CD4-positive, alpha-beta memory T cell (primary cell): Measurements from ENCODE around the gene STAT1. TPM values are rescaled to one million over a fixed set of nuclear protein-coding genes. Genes with fewer than 3 reads are reported as not detected.

Experiments used
- CTCF ChIA-PET: fragments of 350-600 bp; sonication (Branson Sonifier 250); formaldehyde crosslinking; loops from one replicate; lab custom pipeline; 2021; ENCODE audit warnings: inconsistent platforms; ENCODE audit not compliant: partially characterized antibody; lab: Charles Lee
- POLR2A ChIA-PET: fragments of 350-600 bp; sonication (Branson Sonifier 250); formaldehyde crosslinking; loops from one replicate; lab custom pipeline; 2021; ENCODE audit not compliant: partially characterized antibody; lab: Charles Lee
- DNase-seq, 5 donors: peaks; one replicate each; pipeline versions ENCODE4 v3.0.0 to v3.0.0-alpha.2; 2020 to 2022; ENCODE audit warnings: mixed read lengths in 1 of 5
- H3K27ac ChIP-seq: one replicate; pipeline ENCODE4 v1.7.0; 2013; ENCODE audit warnings: low read depth, low read length
- H3K27me3 ChIP-seq: 2 replicates; pipeline ENCODE4 v1.7.0; 2013; ENCODE audit warnings: mild to moderate bottlenecking, low read length, moderate library complexity; ENCODE audit not compliant: insufficient read depth
- H3K36me3 ChIP-seq: 2 replicates; pipeline ENCODE4 v1.7.0; 2013; ENCODE audit warnings: mild to moderate bottlenecking, low read length, moderate library complexity; ENCODE audit not compliant: insufficient read depth
- H3K4me1 ChIP-seq: 2 replicates; pipeline ENCODE4 v1.7.0; 2013; ENCODE audit warnings: mild to moderate bottlenecking, low read length, moderate library complexity; ENCODE audit not compliant: insufficient read depth
- H3K4me3 ChIP-seq, 2 donors: one replicate each; pipeline ENCODE4 v1.7.0; 2013; ENCODE audit warnings: low read length in 2 of 2, mild to moderate bottlenecking in 1 of 2
- H3K9me3 ChIP-seq, 2 donors: one replicate each; pipeline ENCODE4 v1.7.0; 2013; ENCODE audit warnings: low read length in 2 of 2, control low read depth in 1 of 2; ENCODE audit not compliant: control insufficient read depth in 1 of 2
- H3K27ac Mint-ChIP-seq, 7 donors: one replicate each; pipeline ENCODE4 v1.8.0; 2020 to 2021; ENCODE audit warnings: mixed read lengths in 7 of 7, mild to moderate bottlenecking in 6 of 7, inconsistent platforms in 3 of 7, moderate library complexity in 3 of 7
- H3K27me3 Mint-ChIP-seq, 2 donors: one replicate each; pipeline ENCODE4 v1.8.0; 2020 to 2021; ENCODE audit warnings: mixed read lengths in 2 of 2
- H3K36me3 Mint-ChIP-seq, 2 donors: one replicate each; pipeline ENCODE4 v1.8.0; 2020 to 2021; ENCODE audit warnings: mixed read lengths in 2 of 2, inconsistent platforms in 1 of 2, mild to moderate bottlenecking in 1 of 2
- H3K4me1 Mint-ChIP-seq, 4 donors: one replicate each; pipeline ENCODE4 v1.8.0; 2020 to 2021; ENCODE audit warnings: mixed read lengths in 4 of 4, mild to moderate bottlenecking in 1 of 4
- H3K4me3 Mint-ChIP-seq, 8 donors: one replicate each; pipeline ENCODE4 v1.8.0; 2020 to 2021; ENCODE audit warnings: mixed read lengths in 8 of 8, mild to moderate bottlenecking in 7 of 8, moderate library complexity in 6 of 8, inconsistent platforms in 3 of 8
- H3K9me3 Mint-ChIP-seq, 8 donors: one replicate each; pipeline ENCODE4 v1.8.0; 2020 to 2021; ENCODE audit warnings: mixed read lengths in 8 of 8, mild to moderate bottlenecking in 5 of 8, inconsistent platforms in 3 of 8, moderate library complexity in 1 of 8
- intact Hi-C: fragments of 100-400 bp; cut with micrococcal nuclease; formaldehyde crosslinking; loops from one replicate; pipeline ENCODE4 v1.15.1; 2023
- polyA plus RNA-seq, 2 donors: library from polyadenylated mRNA; unstranded; fragments of 300-500 nt; fragmentation: Illumina TruSeq; gene quantifications; one replicate each; pipeline ENCODE4 v1.2.3, GENCODE V29; 2021
- total RNA-seq, 2 experiments: library from RNA; stranded (reverse); gene quantifications; one replicate each; pipeline ENCODE4 v1.2.3, GENCODE V29; 2021

STAT1 gene
- total and polyA plus RNA-seq, 4 experiments from 2014 or later, result 130 to 230 (median 175) TPM

DNA sequence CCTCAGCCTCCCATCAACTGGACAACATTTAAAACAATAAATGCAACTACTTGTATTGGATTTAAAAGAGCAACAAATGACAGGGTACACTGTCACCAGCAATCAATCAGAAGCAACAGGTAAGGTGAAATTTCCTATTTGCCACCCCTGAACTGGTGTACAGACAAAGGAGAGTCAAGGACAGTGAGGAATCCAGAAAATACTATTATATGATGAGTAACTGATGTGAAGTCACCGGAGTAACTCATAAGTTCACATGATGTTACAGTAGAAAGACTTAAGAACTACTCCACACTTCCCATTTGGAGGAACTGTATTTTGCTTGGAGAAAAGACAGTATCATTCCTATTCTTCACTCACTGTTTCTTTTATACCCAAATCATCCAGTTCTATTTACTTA, 4.1 kb upstream of the STAT1 start:
- Histone ChIP-seq H3K27me3 (no peaks in the 10 kb centered on the region), H3K27ac (peak overlapping the region; percentile 41), H3K4me3 (peak overlapping the region in 1 of 2 donors; percentile 44), H3K4me1 (peaks cover 65% of the 10 kb centered on the region), H3K36me3 (no peaks in the 10 kb centered on the region), H3K9me3 (no peaks in the 10 kb centered on the region)
- Mint-ChIP-seq H3K36me3 (peaks cover 0 to 5% of the 10 kb centered on the region in 2 donors), H3K27ac (peak overlapping the region in 6 of 7 donors; percentile 54 to 96 (median 90)), H3K27me3 (no peaks in the 10 kb centered on the region), H3K9me3 (peaks cover 0 to 4% (median 0%) of the 10 kb centered on the region in 8 donors), H3K4me3 (peak overlapping the region in 6 of 8 donors; percentile 75 to 88 (median 83)), H3K4me1 (peaks cover 14 to 30% (median 22%) of the 10 kb centered on the region in 4 donors)
- intact Hi-C loops, result loop anchor here (10.0 kb wide), 4 partner anchors 373 to 1353 kb away; partner anchors contain the start of genes ASNSD1, MFSD6, NAB1 and ORMDL1
- DNase-seq, result no peak
- POLR2A ChIA-PET, result interaction anchor here (1.2 to 3.6 kb wide), 3 partner anchors 11 to 138 kb away, joined by 3 to 66 read pairs (median 20); partner anchors contain the start of gene GLS
- CTCF ChIA-PET, result no interaction called here

DNA sequence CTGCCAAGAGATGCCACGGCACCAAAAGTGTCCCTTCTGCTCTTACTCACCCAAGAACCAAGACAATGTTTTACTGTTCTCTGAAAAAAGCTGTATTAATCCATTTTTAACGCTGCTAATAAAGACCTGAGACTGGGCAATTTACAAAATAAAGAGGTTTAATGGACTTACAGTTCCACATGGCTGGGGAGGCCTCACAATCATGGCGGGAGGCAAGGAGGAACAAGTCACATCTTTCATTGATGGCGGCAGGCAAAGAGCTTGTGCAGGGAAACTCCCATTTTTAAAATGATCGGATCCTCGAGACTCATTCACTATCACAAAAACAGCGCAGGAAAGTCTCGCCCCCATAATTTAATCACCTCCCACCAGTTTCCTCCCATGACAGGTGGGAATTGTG, 1.9 kb upstream of the STAT1 start:
- Histone ChIP-seq H3K4me1 (peaks cover 64% of the 10 kb centered on the region), H3K9me3 (no peaks in the 10 kb centered on the region), H3K36me3 (peaks cover 10% of the 10 kb centered on the region), H3K27me3 (no peaks in the 10 kb centered on the region), H3K27ac (peak overlapping the region; percentile 89), H3K4me3 (no peak overlapping the region)
- ChIA-PET POLR2A (interaction anchor here (0.9 to 6.7 kb wide), 3 partner anchors 11 to 136 kb away, joined by 3 to 155 read pairs (median 5); partner anchors contain the start of gene GLS), CTCF (no interaction called here)
- H3K36me3 Mint-ChIP-seq, result peaks cover 7 to 15% of the 10 kb centered on the region in 2 donors
- intact Hi-C loops, result loop anchor here (10.0 kb wide), 4 partner anchors 371 to 1351 kb away; partner anchors contain the start of genes ASNSD1, MFSD6, NAB1 and ORMDL1
- H3K4me3 Mint-ChIP-seq, result no peak overlapping the region
- H3K27ac Mint-ChIP-seq, result peak overlapping the region in 1 of 7 donors; percentile 11
- H3K9me3 Mint-ChIP-seq, result peaks cover 0 to 4% (median 0%) of the 10 kb centered on the region in 8 donors
- peaks cover 23 to 41% (median 26%) of the 10 kb centered on the region in 4 donors for H3K4me1 Mint-ChIP-seq
- no peaks in the 10 kb centered on the region for H3K27me3 Mint-ChIP-seq
- no peak for DNase-seq

DNA sequence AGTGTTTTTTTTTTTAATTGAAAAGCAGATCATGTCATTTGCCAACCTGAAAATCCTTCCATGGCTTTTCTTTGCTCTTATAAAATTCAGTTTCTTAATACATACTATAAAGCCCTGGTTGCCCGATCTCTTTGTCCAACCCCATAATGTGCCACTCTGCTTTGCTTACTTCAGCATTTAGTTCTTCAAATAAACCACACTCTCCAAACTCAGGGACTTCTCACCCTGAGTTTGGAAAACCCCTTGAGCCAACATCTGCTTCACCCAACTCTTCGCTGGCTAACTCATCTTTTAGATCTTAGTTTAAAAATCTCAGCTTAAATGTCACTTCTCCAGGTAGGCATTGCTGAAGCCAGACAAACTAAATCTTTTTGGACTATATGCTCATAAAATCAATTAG, 1.3 kb upstream of the STAT1 start:
- peaks cover 12% of the 10 kb centered on the region for H3K36me3 ChIP-seq
- ChIA-PET CTCF (interaction anchor here (1.3 to 4.2 kb wide), 3 partner anchors 14 to 133 kb away, joined by 3 to 28 read pairs (median 3); no protein-coding TSS in a partner anchor), POLR2A (interaction anchor here (1.1 to 6.7 kb wide), 11 partner anchors 11 to 152 kb away, joined by 3 to 155 read pairs (median 5); partner anchors contain the start of genes GLS and STAT4)
- DNase-seq, result peak in 2 of 5 donors; percentile 16 to 49
- intact Hi-C loops, result loop anchor here (10.0 kb wide), 4 partner anchors 370 to 1350 kb away; partner anchors contain the start of genes ASNSD1, MFSD6, NAB1 and ORMDL1
- Mint-ChIP-seq H3K9me3 (peaks cover 0 to 4% (median 0%) of the 10 kb centered on the region in 8 donors), H3K4me1 (peaks cover 26 to 44% (median 28%) of the 10 kb centered on the region in 4 donors), H3K27ac (no peak overlapping the region), H3K27me3 (no peaks in the 10 kb centered on the region), H3K4me3 (no peak overlapping the region), H3K36me3 (peaks cover 9 to 17% of the 10 kb centered on the region in 2 donors)
- H3K9me3 ChIP-seq, result no peaks in the 10 kb centered on the region
- H3K4me1 ChIP-seq, result peaks cover 68% of the 10 kb centered on the region
- no peak overlapping the region for H3K4me3 ChIP-seq
- H3K27ac ChIP-seq, result peak overlapping the region; percentile 89
- no peaks in the 10 kb centered on the region for H3K27me3 ChIP-seq

DNA sequence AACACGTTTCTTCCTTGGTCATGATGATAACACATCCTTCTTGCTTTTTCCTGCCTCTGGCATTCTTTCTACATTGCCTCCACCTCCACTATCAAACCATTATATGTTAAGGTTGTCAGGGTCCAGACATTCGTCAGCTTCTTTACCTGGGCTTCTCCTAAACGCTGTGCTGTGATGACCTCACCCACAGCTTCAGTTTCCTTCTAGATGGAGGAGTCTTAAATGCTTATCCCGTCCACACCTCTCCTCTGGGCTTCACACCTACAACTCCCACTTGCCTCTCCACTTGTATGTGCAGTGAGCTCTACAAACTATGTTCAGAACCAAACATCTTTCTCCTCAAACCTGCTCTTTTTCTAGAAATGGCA, 666 bp upstream of the STAT1 start:
- POLR2A ChIA-PET, result interaction anchor here (0.6 to 6.7 kb wide), 21 partner anchors 10 to 682 kb away, joined by 3 to 155 read pairs (median 4); partner anchors contain the start of genes GLS, NABP1 and STAT4
- Histone ChIP-seq H3K27ac (peak overlapping the region; percentile 89), H3K36me3 (peaks cover 18% of the 10 kb centered on the region), H3K9me3 (no peaks in the 10 kb centered on the region), H3K27me3 (no peaks in the 10 kb centered on the region), H3K4me1 (peaks cover 71% of the 10 kb centered on the region), H3K4me3 (peak overlapping the region; percentile 7 to 95)
- Mint-ChIP-seq H3K27me3 (no peaks in the 10 kb centered on the region), H3K36me3 (peaks cover 15 to 22% of the 10 kb centered on the region in 2 donors), H3K4me1 (peaks cover 31 to 48% (median 33%) of the 10 kb centered on the region in 4 donors), H3K9me3 (peaks cover 0 to 4% (median 0%) of the 10 kb centered on the region in 8 donors), H3K4me3 (no peak overlapping the region), H3K27ac (no peak overlapping the region)
- peak in 1 of 5 donors; percentile 70 for DNase-seq
- intact Hi-C loops, result loop anchor here (10.0 kb wide), 4 partner anchors 370 to 1350 kb away; partner anchors contain the start of genes ASNSD1, MFSD6, NAB1 and ORMDL1
- CTCF ChIA-PET, result interaction anchor here (0.8 to 4.2 kb wide), 9 partner anchors 9 to 141 kb away, joined by 3 to 28 read pairs (median 3); partner anchors contain the start of gene GLS

DNA sequence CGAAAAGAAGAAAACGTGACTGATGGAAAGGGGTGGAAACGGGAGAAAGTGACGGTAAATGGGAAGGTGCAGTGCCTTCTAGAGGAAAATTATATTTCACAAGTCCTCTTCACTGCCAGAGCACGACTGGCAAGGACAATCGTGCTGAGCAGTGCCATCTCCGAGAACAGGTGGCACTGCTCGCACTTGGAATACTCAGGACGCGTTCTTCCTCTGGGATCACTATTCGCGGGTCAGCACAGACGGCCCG, 364 bp downstream of the STAT1 start:
- no peak overlapping the region for H3K4me3 Mint-ChIP-seq
- intact Hi-C loops, result loop anchor here (1.0 to 10.0 kb wide), 8 partner anchors 10 to 1349 kb away; partner anchors contain the start of genes ASNSD1, MFSD6, NAB1 and ORMDL1
- H3K36me3 ChIP-seq, result peaks cover 23% of the 10 kb centered on the region

DNA sequence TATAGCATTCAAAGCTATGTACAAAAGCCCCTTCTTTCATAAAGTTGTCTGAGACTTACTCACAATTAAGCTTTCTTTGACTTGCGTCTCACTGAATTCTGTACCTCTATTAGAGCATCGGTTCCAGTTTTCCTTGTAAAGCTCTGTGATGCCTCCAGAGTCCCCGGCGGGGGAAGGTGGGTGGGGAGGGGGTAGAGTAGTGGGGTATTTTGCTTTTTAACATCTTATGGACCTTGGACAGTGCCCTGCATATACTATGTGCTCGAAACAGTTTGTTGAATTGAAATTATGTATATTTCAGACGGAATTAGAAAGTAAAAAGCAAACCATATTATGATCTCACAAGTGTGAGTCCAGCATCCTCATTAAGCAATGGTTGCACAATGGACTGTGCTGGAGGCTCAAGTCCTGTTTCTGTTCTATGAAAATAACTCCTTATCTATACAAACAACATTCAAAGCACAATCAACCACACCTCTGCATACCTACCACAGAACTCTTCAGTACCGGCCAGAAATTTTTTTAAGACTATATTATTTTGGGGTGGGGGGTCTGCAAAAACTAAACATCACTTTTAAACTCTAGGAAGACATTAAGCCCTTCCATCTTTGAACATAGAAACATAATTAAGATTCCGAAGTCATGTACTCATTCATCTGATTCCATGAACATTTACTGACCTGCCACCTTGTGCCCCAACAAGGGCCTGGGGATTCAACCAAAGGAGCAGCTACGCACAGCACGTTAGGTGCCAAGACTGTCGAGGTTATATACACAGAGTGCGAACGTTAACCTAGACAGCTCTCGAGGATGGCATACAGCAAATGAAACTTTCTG, 908 bp downstream of the STAT1 start:
- POLR2A ChIA-PET, result interaction anchor here (1.0 to 6.7 kb wide), 13 partner anchors 7 to 663 kb away, joined by 3 to 155 read pairs (median 6); partner anchors contain the start of genes GLS and STAT4
- peaks cover 28% of the 10 kb centered on the region for H3K36me3 ChIP-seq
- intact Hi-C loops, result loop anchor here (1.0 to 10.0 kb wide), 9 partner anchors 7 to 1348 kb away; partner anchors contain the start of genes ASNSD1, MFSD6, NAB1 and ORMDL1

More for the DNA sequence above, 364 bp downstream of the STAT1 start:
- POLR2A ChIA-PET, result interaction anchor here (1.0 to 6.7 kb wide), 13 partner anchors 9 to 667 kb away, joined by 3 to 155 read pairs (median 6); partner anchors contain the start of genes GLS, NABP1 and STAT4
- Histone ChIP-seq H3K27ac (peak overlapping the region; percentile 89), H3K27me3 (no peaks in the 10 kb centered on the region), H3K4me1 (peaks cover 71% of the 10 kb centered on the region), H3K4me3 (peak overlapping the region; percentile 92 to 95), H3K9me3 (no peaks in the 10 kb centered on the region)
- peak in 1 of 5 donors; percentile 46 for DNase-seq
- Mint-ChIP-seq H3K36me3 (peaks cover 19 to 29% of the 10 kb centered on the region in 2 donors), H3K27me3 (no peaks in the 10 kb centered on the region), H3K27ac (no peak overlapping the region), H3K9me3 (peaks cover 0 to 4% (median 0%) of the 10 kb centered on the region in 8 donors), H3K4me1 (peaks cover 27 to 48% (median 32%) of the 10 kb centered on the region in 4 donors)
- CTCF ChIA-PET, result interaction anchor here (0.9 to 4.2 kb wide), 4 partner anchors 10 to 142 kb away, joined by 3 to 28 read pairs (median 10); no protein-coding TSS in a partner anchor

More for the DNA sequence above, 908 bp downstream of the STAT1 start:
- Mint-ChIP-seq H3K9me3 (peaks cover 0 to 4% (median 0%) of the 10 kb centered on the region in 8 donors), H3K4me1 (peaks cover 28 to 49% (median 33%) of the 10 kb centered on the region in 4 donors), H3K27me3 (no peaks in the 10 kb centered on the region), H3K4me3 (no peak overlapping the region), H3K27ac (no peak overlapping the region), H3K36me3 (peaks cover 24 to 32% of the 10 kb centered on the region in 2 donors)
- DNase-seq, result no peak
- CTCF ChIA-PET, result interaction anchor here (1.1 to 4.2 kb wide), 11 partner anchors 7 to 163 kb away, joined by 3 to 28 read pairs (median 6); no protein-coding TSS in a partner anchor
- Histone ChIP-seq H3K4me1 (peaks cover 71% of the 10 kb centered on the region), H3K4me3 (peak overlapping the region; percentile 92 to 95), H3K9me3 (no peaks in the 10 kb centered on the region), H3K27ac (peak overlapping the region; percentile 89), H3K27me3 (no peaks in the 10 kb centered on the region)
